Stimulated activated CD4-positive, alpha-beta T cell treated with anti-CD3 and anti-CD28 coated beads, Interleukin-12 subunit alpha, Interleukin-12 subunit beta, amount 100 ng/mL, for 48 hours (primary cell): Measurements from ENCODE around the gene SMKR1.
"Not testable (repeated sequence)": the region's sequence is repeated elsewhere in the genome, so short reads cannot be mapped to it uniquely, and the experiment has no call there.

Source experiments
- DNase-seq, 3 donors: peaks; one replicate each; pipeline ENCODE4 v3.0.0-alpha.2; 2020; ENCODE audit warnings: low read depth in 2 of 3, low spot score in 1 of 3

SMKR1 gene

GRCh38 chr7:129481376-129481775, 21.0 kb upstream of the SMKR1 start:
- DNase-seq: not testable (repeated sequence)

- no peak for DNase-seq
These were observed 19.6 kb upstream of the SMKR1 start for GRCh38 chr7:129482781-129483180.

- DNase-seq: no peak
These were observed 12.8 kb upstream of the SMKR1 start for GRCh38 chr7:129489491-129489890.

GRCh38 chr7:129492391-129492790, 9.9 kb upstream of the SMKR1 start:
- DNase-seq: no peak

GRCh38 chr7:129493555-129493954, 8.8 kb upstream of the SMKR1 start:
- DNase-seq: no peak

- no peak for DNase-seq
These were observed 8.3 kb upstream of the SMKR1 start for GRCh38 chr7:129494041-129494440.

GRCh38 chr7:129495987-129496386, 6.3 kb upstream of the SMKR1 start:
- no peak for DNase-seq

GRCh38 chr7:129496653-129497052, 5.7 kb upstream of the SMKR1 start:
- no peak for DNase-seq

- DNase-seq: no peak
These were observed 5.2 kb upstream of the SMKR1 start for GRCh38 chr7:129497156-129497555.

- no peak for DNase-seq
These were observed 4.3 kb upstream of the SMKR1 start for GRCh38 chr7:129498021-129498420.

- DNase-seq: no peak
These were observed 2.3 kb upstream of the SMKR1 start for GRCh38 chr7:129499999-129500398.

GRCh38 chr7:129502708-129503685, 666 bp downstream of the SMKR1 start:
- peak in 1 of 3 donors; percentile 9 for DNase-seq

- DNase-seq: no peak
These were observed 1.4 kb downstream of the SMKR1 start for GRCh38 chr7:129503725-129504124.

GRCh38 chr7:129512192-129512591, 9.9 kb downstream of the SMKR1 start:
- DNase-seq: no peak

GRCh38 chr7:129513546-129513945, 11.2 kb downstream of the SMKR1 start:
- no peak for DNase-seq

- no peak for DNase-seq
These were observed 12.4 kb downstream of the SMKR1 start for GRCh38 chr7:129514683-129515082.

GRCh38 chr7:129515381-129515780, 13.1 kb downstream of the SMKR1 start:
- no peak for DNase-seq

- no peak for DNase-seq
These were observed 15.6 kb downstream of the SMKR1 start for GRCh38 chr7:129517931-129518330.

GRCh38 chr7:129519464-129519863, 17.1 kb downstream of the SMKR1 start:
- DNase-seq: no peak

- no peak for DNase-seq
These were observed 20.0 kb downstream of the SMKR1 start for GRCh38 chr7:129522088-129522970.

- no peak for DNase-seq
These were observed 20.6 kb downstream of the SMKR1 start for GRCh38 chr7:129522971-129523340.

- DNase-seq: no peak
These were observed 21.6 kb downstream of the SMKR1 start for GRCh38 chr7:129523924-129524323.
